K562 (cell line): ENCODE data around the gene SNX9. TPM values are rescaled to one million over a fixed set of nuclear protein-coding genes. Genes with fewer than 3 reads are reported as not detected.

ENCODE experiments used
- DIDO1 ChIP-seq: fragments of 450-650 bp; IDR thresholded peaks from 2 replicates; pipeline ENCODE4 v1.6.1; 2016; ENCODE audit warnings: low read depth, missing biosample characterization, missing genetic modification characterization
- HIVEP1 ChIP-seq: fragments of 250-450 bp; sonication (Bioruptor Pico); IDR thresholded peaks from 2 replicates; pipeline ENCODE4 v1.4.0; 2020; ENCODE audit warnings: mild to moderate bottlenecking
- HOXB6 ChIP-seq: fragments of 250-450 bp; sonication (Bioruptor Pico); IDR thresholded peaks from 2 replicates; pipeline ENCODE4 v1.5.1; 2022; ENCODE audit warnings: mild to moderate bottlenecking, borderline replicate concordance
- MBD2 ChIP-seq: sonication (generic); IDR thresholded peaks from 2 replicates; pipeline ENCODE4 v1.6.1; 2016; ENCODE audit warnings: low read depth, borderline replicate concordance
- MCM5 ChIP-seq: fragments of 450-650 bp; IDR thresholded peaks from 2 replicates; pipeline ENCODE4 v1.6.1; 2016; ENCODE audit warnings: low read depth
- MYBL2 ChIP-seq, 2 experiments: fragments of 450-650 bp in 1 of 2; sonication (generic) in 1 of 2; formaldehyde crosslinking in 1 of 2; IDR thresholded peaks; 2 replicates each; pipeline versions ENCODE4 v1.6.1 to v1.8.1; 2017 to 2022; ENCODE audit warnings: borderline replicate concordance in 1 of 2, inconsistent platforms in 1 of 2, low read depth in 1 of 2, mild to moderate bottlenecking in 1 of 2, missing genetic modification reagents in 1 of 2, moderate library complexity in 1 of 2
- POLR3G ChIP-seq: IDR thresholded peaks from 2 replicates; pipeline ENCODE4 v1.6.1; 2011; ENCODE audit not compliant: insufficient read length, insufficient replicate concordance; ENCODE audit errors: extremely low read depth
- SNIP1 ChIP-seq: fragments of 450-650 bp; IDR thresholded peaks from 2 replicates; pipeline ENCODE4 v1.7.1; 2017; ENCODE audit warnings: low read depth, mild to moderate bottlenecking
- SRF ChIP-seq, 2 experiments: fragments of 250-450, 450-650 bp in 1 of 2; sonication (Bioruptor Pico) in 1 of 2; sonication (generic) in 1 of 2; formaldehyde crosslinking; IDR thresholded peaks; 2 replicates each; pipeline versions ENCODE4 v1.5.0 to v1.5.1; 2020 to 2022; ENCODE audit warnings: mild to moderate bottlenecking in 1 of 2, missing genetic modification reagents in 1 of 2
- TAF1 ChIP-seq: IDR thresholded peaks from 2 replicates; pipeline ENCODE4 v1.6.1; 2011; ENCODE audit warnings: mild to moderate bottlenecking, low read length, moderate library complexity; ENCODE audit not compliant: insufficient read depth, control insufficient read depth, severe bottlenecking; ENCODE audit errors: extremely low read depth
- ZKSCAN3 ChIP-seq: fragments of 250-450 bp; sonication (Bioruptor Pico); IDR thresholded peaks from 2 replicates; pipeline ENCODE4 v1.4.0; 2020
- ZNF184 ChIP-seq: sonication (generic); formaldehyde crosslinking; IDR thresholded peaks from 2 replicates; pipeline ENCODE4 v1.5.0; 2020; ENCODE audit warnings: missing genetic modification reagents
- ZNF24 ChIP-seq: fragments of 450-650 bp; IDR thresholded peaks from 2 replicates; pipeline ENCODE4 v1.6.1; 2016
- ZNF263 ChIP-seq: sonication (generic); formaldehyde crosslinking; IDR thresholded peaks from 2 replicates; pipeline ENCODE4 v1.8.0; 2022; ENCODE audit warnings: mild to moderate bottlenecking, missing genetic modification reagents, borderline replicate concordance
- polyA plus RNA-seq, 8 experiments: library from polyadenylated mRNA; depleted of rRNA in 4 of 8; stranded (reverse) in 5 of 8; unstranded in 3 of 8; fragments of >200 nt; fragmentation: Nextera tagmentation in 2 of 8; fragmentation: Illumina TruSeq in 1 of 8; extraction: Ambion mirVana in 2 of 8; extraction: Trizol in 1 of 8; gene quantifications; 2 replicates each; pipeline versions ENCODE4 v1.2.1 to v1.2.3, GENCODE V29; 2011 to 2014; ENCODE audit warnings: inconsistent platforms in 1 of 8, missing spikeins in 1 of 8
- total RNA-seq, 7 experiments: library from RNA; depleted of rRNA in 6 of 7; stranded (reverse); fragments of >200 nt in 6 of 7; fragmentation: Illumina TruSeq in 2 of 7; extraction: Trizol in 2 of 7; gene quantifications; 2 replicates each; pipeline versions ENCODE4 v1.2.1 to v1.2.3, GENCODE V29; 2011 to 2021; ENCODE audit warnings: low replicate concordance in 1 of 7
- TF ChIP-seq, protein P1 (sequence below): fragments of 450-650 bp; conservative IDR thresholded peaks from 2 replicates; pipeline ENCODE4 v1.6.1; 2016; ENCODE audit warnings: missing genetic modification characterization, low read depth, mild to moderate bottlenecking, missing compliant biosample characterization, moderate library complexity
- TF ChIP-seq, protein P2 (sequence below): fragments of 450-650 bp; IDR thresholded peaks from 2 replicates; pipeline ENCODE4 v1.6.1; 2017; ENCODE audit warnings: mild to moderate bottlenecking, moderate library complexity
- TF ChIP-seq, protein P3 (sequence below): fragments of 450-650 bp; IDR thresholded peaks from 2 replicates; pipeline ENCODE4 v1.6.1; 2016; ENCODE audit warnings: borderline replicate concordance
- TF ChIP-seq, protein P4 (sequence below): sonication (generic); IDR thresholded peaks from 2 replicates; pipeline ENCODE4 v1.6.1; 2016
- TF ChIP-seq, protein P5 (sequence below): fragments of 450-650 bp; formaldehyde crosslinking; conservative IDR thresholded peaks from 2 replicates; pipeline ENCODE4 v1.4.0; 2022; ENCODE audit warnings: mild to moderate bottlenecking, missing genetic modification characterization

The SNX9 gene
- total and polyA plus RNA-seq, 9 of the 15 experiments (the other 6 are each of a cell fraction or from before 2014, with no cell fraction given): 6.0 to 81.7 (median 57.1) TPM

DNA sequence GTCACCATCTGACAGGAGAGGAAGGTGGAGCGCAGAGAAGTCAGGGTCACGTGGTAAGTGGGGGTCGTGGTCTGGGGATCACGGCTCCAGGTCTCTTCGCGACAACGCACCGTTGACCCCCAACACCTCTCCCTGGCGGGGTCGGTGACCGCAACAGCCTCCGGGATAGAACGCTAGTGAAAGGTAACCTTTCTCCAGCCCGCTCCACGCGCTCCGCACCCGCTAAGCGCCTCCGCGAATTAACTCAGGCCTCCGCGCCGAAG, 158.0 kb downstream of the SNX9 start (continued):
- no peak for TF ChIP-seq HOXB6 (CRISPR knock-in tag)
- TF ChIP-seq, protein P1, sequence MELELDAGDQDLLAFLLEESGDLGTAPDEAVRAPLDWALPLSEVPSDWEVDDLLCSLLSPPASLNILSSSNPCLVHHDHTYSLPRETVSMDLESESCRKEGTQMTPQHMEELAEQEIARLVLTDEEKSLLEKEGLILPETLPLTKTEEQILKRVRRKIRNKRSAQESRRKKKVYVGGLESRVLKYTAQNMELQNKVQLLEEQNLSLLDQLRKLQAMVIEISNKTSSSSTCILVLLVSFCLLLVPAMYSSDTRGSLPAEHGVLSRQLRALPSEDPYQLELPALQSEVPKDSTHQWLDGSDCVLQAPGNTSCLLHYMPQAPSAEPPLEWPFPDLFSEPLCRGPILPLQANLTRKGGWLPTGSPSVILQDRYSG: no peak
- no peak for TF ChIP-seq SRF (CRISPR knock-in tag; IDR thresholded peaks at IDR 0.05)
- TF ChIP-seq ZNF24: no peak
- no peak for TF ChIP-seq ZKSCAN3 (CRISPR knock-in tag)
- TF ChIP-seq DIDO1 (tag): no peak
- no peak for TF ChIP-seq SNIP1
- TF ChIP-seq TAF1: no peak
- no peak for TF ChIP-seq MYBL2 (IDR thresholded peaks at IDR 0.05; ENCODE audit: low read depth)
- TF ChIP-seq MYBL2 (CRISPR knock-in tag; IDR thresholded peaks at IDR 0.05; ENCODE audit: borderline replicate concordance): no peak
- no peak for TF ChIP-seq ZNF263 (CRISPR knock-in tag)
- TF ChIP-seq, protein P2, sequence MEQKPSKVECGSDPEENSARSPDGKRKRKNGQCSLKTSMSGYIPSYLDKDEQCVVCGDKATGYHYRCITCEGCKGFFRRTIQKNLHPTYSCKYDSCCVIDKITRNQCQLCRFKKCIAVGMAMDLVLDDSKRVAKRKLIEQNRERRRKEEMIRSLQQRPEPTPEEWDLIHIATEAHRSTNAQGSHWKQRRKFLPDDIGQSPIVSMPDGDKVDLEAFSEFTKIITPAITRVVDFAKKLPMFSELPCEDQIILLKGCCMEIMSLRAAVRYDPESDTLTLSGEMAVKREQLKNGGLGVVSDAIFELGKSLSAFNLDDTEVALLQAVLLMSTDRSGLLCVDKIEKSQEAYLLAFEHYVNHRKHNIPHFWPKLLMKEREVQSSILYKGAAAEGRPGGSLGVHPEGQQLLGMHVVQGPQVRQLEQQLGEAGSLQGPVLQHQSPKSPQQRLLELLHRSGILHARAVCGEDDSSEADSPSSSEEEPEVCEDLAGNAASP: no peak
- no peak for TF ChIP-seq ZNF184
- TF ChIP-seq, protein P3, sequence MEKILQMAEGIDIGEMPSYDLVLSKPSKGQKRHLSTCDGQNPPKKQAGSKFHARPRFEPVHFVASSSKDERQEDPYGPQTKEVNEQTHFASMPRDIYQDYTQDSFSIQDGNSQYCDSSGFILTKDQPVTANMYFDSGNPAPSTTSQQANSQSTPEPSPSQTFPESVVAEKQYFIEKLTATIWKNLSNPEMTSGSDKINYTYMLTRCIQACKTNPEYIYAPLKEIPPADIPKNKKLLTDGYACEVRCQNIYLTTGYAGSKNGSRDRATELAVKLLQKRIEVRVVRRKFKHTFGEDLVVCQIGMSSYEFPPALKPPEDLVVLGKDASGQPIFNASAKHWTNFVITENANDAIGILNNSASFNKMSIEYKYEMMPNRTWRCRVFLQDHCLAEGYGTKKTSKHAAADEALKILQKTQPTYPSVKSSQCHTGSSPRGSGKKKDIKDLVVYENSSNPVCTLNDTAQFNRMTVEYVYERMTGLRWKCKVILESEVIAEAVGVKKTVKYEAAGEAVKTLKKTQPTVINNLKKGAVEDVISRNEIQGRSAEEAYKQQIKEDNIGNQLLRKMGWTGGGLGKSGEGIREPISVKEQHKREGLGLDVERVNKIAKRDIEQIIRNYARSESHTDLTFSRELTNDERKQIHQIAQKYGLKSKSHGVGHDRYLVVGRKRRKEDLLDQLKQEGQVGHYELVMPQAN: peak; percentile 91; the same call in 1 of the 2 replicates
- TF ChIP-seq, protein P4, sequence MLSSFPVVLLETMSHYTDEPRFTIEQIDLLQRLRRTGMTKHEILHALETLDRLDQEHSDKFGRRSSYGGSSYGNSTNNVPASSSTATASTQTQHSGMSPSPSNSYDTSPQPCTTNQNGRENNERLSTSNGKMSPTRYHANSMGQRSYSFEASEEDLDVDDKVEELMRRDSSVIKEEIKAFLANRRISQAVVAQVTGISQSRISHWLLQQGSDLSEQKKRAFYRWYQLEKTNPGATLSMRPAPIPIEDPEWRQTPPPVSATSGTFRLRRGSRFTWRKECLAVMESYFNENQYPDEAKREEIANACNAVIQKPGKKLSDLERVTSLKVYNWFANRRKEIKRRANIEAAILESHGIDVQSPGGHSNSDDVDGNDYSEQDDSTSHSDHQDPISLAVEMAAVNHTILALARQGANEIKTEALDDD: no peak
- no peak for TF ChIP-seq HIVEP1 (CRISPR knock-in tag)
- TF ChIP-seq MBD2: no peak
- TF ChIP-seq, protein P5, sequence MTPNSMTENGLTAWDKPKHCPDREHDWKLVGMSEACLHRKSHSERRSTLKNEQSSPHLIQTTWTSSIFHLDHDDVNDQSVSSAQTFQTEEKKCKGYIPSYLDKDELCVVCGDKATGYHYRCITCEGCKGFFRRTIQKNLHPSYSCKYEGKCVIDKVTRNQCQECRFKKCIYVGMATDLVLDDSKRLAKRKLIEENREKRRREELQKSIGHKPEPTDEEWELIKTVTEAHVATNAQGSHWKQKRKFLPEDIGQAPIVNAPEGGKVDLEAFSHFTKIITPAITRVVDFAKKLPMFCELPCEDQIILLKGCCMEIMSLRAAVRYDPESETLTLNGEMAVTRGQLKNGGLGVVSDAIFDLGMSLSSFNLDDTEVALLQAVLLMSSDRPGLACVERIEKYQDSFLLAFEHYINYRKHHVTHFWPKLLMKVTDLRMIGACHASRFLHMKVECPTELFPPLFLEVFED (CRISPR knock-in tag): no peak
- no peak for TF ChIP-seq POLR3G
- no peak for TF ChIP-seq MCM5
